Heart right ventricle (tissue), 16 donors: Measurements from ENCODE around the gene STARD7. TPM values are rescaled to one million over a fixed set of nuclear protein-coding genes. Genes with fewer than 3 reads are reported as not detected.
A peak's percentile ranks its signal among the peaks of the same experiment; 100 is the strongest.
"Not testable (repeated sequence)": the region's sequence is repeated elsewhere in the genome, so short reads cannot be mapped to it uniquely, and the experiment has no call there.

Source experiments
- ATAC-seq, 8 donors: fragments of 200-7000 bp; cut with Tn5 transposase; one replicate each; pipeline ENCODE4 v1.9.1; 2020; ENCODE audit warnings: mild to moderate bottlenecking in 8 of 8, moderate library complexity in 8 of 8, moderate number of reproducible peaks in 1 of 8
- DNase-seq, 2 donors: peaks; one replicate each; pipeline ENCODE4 v3.0.0-alpha.2; 2020
- H3K27ac ChIP-seq, 10 donors: fragments of 200-600 bp; sonication (generic) in 2 of 10; one replicate each; pipeline versions ENCODE4 v1.5.0 to v1.8.0; 2020 to 2022; ENCODE audit warnings: mild to moderate bottlenecking in 3 of 10
- H3K27me3 ChIP-seq, 7 donors: fragments of 200-600 bp; one replicate each; pipeline ENCODE4 v1.8.0; 2021 to 2022; ENCODE audit warnings: mild to moderate bottlenecking in 2 of 7
- H3K36me3 ChIP-seq, 9 donors: fragments of 200-600 bp; sonication (generic) in 1 of 9; one replicate each; pipeline versions ENCODE4 v1.5.0 to v1.8.0; 2020 to 2022; ENCODE audit warnings: mild to moderate bottlenecking in 2 of 9
- H3K4me1 ChIP-seq, 9 donors: fragments of 200-600 bp; sonication (generic) in 1 of 9; one replicate each; pipeline versions ENCODE4 v1.5.0 to v1.8.0; 2020 to 2022; ENCODE audit warnings: mild to moderate bottlenecking in 4 of 9
- H3K4me3 ChIP-seq, 10 donors: fragments of 200-600 bp; sonication (generic) in 2 of 10; one replicate each; pipeline versions ENCODE4 v1.5.0 to v1.8.0; 2020 to 2022; ENCODE audit warnings: mild to moderate bottlenecking in 7 of 10, moderate library complexity in 2 of 10
- H3K9me3 ChIP-seq, 11 donors: fragments of 200-600 bp in 10 of 11; sonication (generic) in 2 of 11; one replicate each; pipeline versions ENCODE4 v1.5.0 to v1.8.0; 2013 to 2022; ENCODE audit warnings: mild to moderate bottlenecking in 2 of 11, control low read depth in 1 of 11, moderate library complexity in 1 of 11
- CTCF ChIP-seq, 9 donors: fragments of 200-600 bp; sonication (generic) in 2 of 9; IDR thresholded peaks; one replicate each; pipeline versions ENCODE4 v1.5.0 to v1.8.0; 2021 to 2022; ENCODE audit warnings: antibody characterized with exemption in 9 of 9, mild to moderate bottlenecking in 5 of 9, moderate library complexity in 1 of 9
- WGBS, 2 donors: extraction: QIAGEN DNeasy Blood & Tissue Kit; methylation state at CpG; one replicate each; pipeline ENCODE4 v1.1.7; 2013; ENCODE audit warnings: inconsistent platforms in 1 of 2; 5-methylcytosine and 5-hydroxymethylcytosine counted together
- intact Hi-C, 10 donors: fragments of 100-400 bp; cut with DNase I; formaldehyde crosslinking; loops; one replicate each; pipeline versions ENCODE4 v1.11.1 to v1.14.2; 2022
- polyA plus RNA-seq, 2 donors: library from polyadenylated mRNA; stranded (reverse); fragments of 200-250 nt; gene quantifications; one replicate each; pipeline ENCODE4 v1.2.3, GENCODE V29; 2013
- total RNA-seq, 10 donors: library from RNA; stranded (reverse); fragmentation: NEBNext Ultra II Directional in 3 of 10; extraction: Animal tissue kit (Norgen Biotek cat#: 25700) in 3 of 10; gene quantifications; one replicate each; pipeline versions ENCODE4 v1.2.1 to v1.2.4, GENCODE V29; 2021 to 2023
- donor health status: Arrhythmogenic right ventricular cardiomyopathy.
- donor health status: ischemic (EF 13 %, LVEDD 7.1; RV severe dilation, severe dysfunction).
- donor health status: healthy with polysubstance abuse.
- donor health status: DM: no; HTN: yes; CAD: no.
- donor health status: DM: no; HTN: no; CAD: no.
- donor health status: ischemic (EF 25% LVEDD 6.9; RV normal size, moderate dysfunction).
- donor health status: ischemic (EF 25% LVEDD 5.7; RV mildly dilated, moderate dysfunction).
- donor health status: healthy.
- donor health status: DM: yes; HTN: yes; CAD: no.
- donor health status: Ischemic cardiomyopathy.
- donor health status: ischemic (EF 35%, LVEDD 5.7; RV mildly dilated, moderate dysfunction).
- donor health status: nonischemic (EF 11% LVEDD 7.7; RV severe dilation, severe dysfunction).
- donor health status: DM: yes; HTN: yes; CAD: no.
- donor health status: PGD.
- donor health status: ischemic (EF 29% LVEDD 5.4; RV normal size, mild dysfunction).
- donor health status: nonischemic (EF 23%, LVEDD 6.1; RV moderate dilation, normal function).

The STARD7 gene
- total and polyA plus RNA-seq, 12 donors: 50.8 to 397 (median 191) TPM

- TF ChIP-seq CTCF (IDR thresholded peaks at IDR 0.05): no peak
- Histone ChIP-seq H3K27ac (peak overlapping the region in 1 of 10 donors; percentile 73), H3K36me3 (no peaks in the 10 kb centered on the region), H3K27me3 (no peaks in the 10 kb centered on the region), H3K4me1 (peaks cover 0 to 10% (median 0%) of the 10 kb centered on the region in 9 donors), H3K9me3 (peaks cover 0 to 9% (median 0%) of the 10 kb centered on the region in 11 donors), H3K4me3 (no peak overlapping the region)
- intact Hi-C loops: no loop called here
- ATAC-seq (peak in 4 of 8 donors; percentile 22 to 71 (median 60)), DNase-seq (no peak)
- WGBS, 2 donors: 50 to 60% methylated on average over 13 of the region's 13 CpGs
These were observed 44.7 kb downstream of the STARD7 start for GRCh38 chr2:96163768-96164429.

- no peak overlapping the region for H3K4me3 ChIP-seq
- ATAC-seq (peak in 2 of 8 donors; percentile 9 to 26), DNase-seq (no peak)
- intact Hi-C loops: no loop called here
- H3K27me3 ChIP-seq: no peaks in the 10 kb centered on the region
- H3K36me3 ChIP-seq: no peaks in the 10 kb centered on the region
- peak overlapping the region in 1 of 10 donors; percentile 73 for H3K27ac ChIP-seq
- 87 to 91% methylated on average over 5 of the region's 5 CpGs for WGBS, 2 donors
- H3K4me1 ChIP-seq: peaks cover 0 to 13% (median 0%) of the 10 kb centered on the region in 9 donors
- peaks cover 0 to 9% (median 0%) of the 10 kb centered on the region in 11 donors for H3K9me3 ChIP-seq
- no peak for TF ChIP-seq CTCF (IDR thresholded peaks at IDR 0.05)
These were observed 45.2 kb downstream of the STARD7 start for GRCh38 chr2:96163415-96163767.

- no peak overlapping the region for H3K4me3 ChIP-seq
- TF ChIP-seq CTCF (IDR thresholded peaks at IDR 0.05): no peak
- no peak for DNase-seq
- peaks cover 0 to 9% (median 0%) of the 10 kb centered on the region in 7 donors for H3K27me3 ChIP-seq
- H3K27ac ChIP-seq: peak overlapping the region in 1 of 10 donors; percentile 73
- peaks cover 0 to 20% (median 0%) of the 10 kb centered on the region in 9 donors for H3K4me1 ChIP-seq
- H3K9me3 ChIP-seq: peaks cover 0 to 9% (median 0%) of the 10 kb centered on the region in 11 donors
- no peaks in the 10 kb centered on the region for H3K36me3 ChIP-seq
- intact Hi-C loops: no loop called here
- WGBS, 2 donors: 62 to 64% methylated on average over 5 of the region's 5 CpGs
- ATAC-seq: no peak
These were observed 46.7 kb downstream of the STARD7 start for GRCh38 chr2:96161898-96162297.

- H3K36me3 ChIP-seq, ATAC-seq, H3K9me3 ChIP-seq, DNase-seq, H3K4me3 ChIP-seq, intact Hi-C loops, H3K27ac ChIP-seq: not testable (repeated sequence)
- peaks cover 0 to 20% (median 0%) of the 10 kb centered on the region in 9 donors for H3K4me1 ChIP-seq
- whole genome bisulfite sequencing, 2 donors: 95 to 98% methylated on average over 5 of the region's 5 CpGs
- H3K27me3 ChIP-seq: peaks cover 0 to 12% (median 0%) of the 10 kb centered on the region in 7 donors
These were observed 48.3 kb downstream of the STARD7 start for GRCh38 chr2:96160366-96160765.
